SK-N-SH treated with all-trans-retinoic acid at 6 μM for 48 hours (cell line): ENCODE measurements around the gene ECI1.

Experiments used
- ATAC-seq: fragments of 200-7000 bp; cut with Tn5 transposase; 3 replicates; pipeline ENCODE4 v1.9.1; 2020; ENCODE audit warnings: mild to moderate bottlenecking, moderate library complexity
- ARNTL ChIP-seq: fragments of 450-650 bp; formaldehyde crosslinking; IDR thresholded peaks from 2 replicates; pipeline ENCODE4 v1.5.0; 2020; ENCODE audit warnings: low read depth, mild to moderate bottlenecking, moderate library complexity, borderline replicate concordance
- BACH2 ChIP-seq: fragments of 250-450 bp; sonication (Bioruptor Pico); IDR thresholded peaks from 2 replicates; pipeline ENCODE4 v1.9.0; 2021; ENCODE audit warnings: mild to moderate bottlenecking, borderline replicate concordance
- CREB5 ChIP-seq: fragments of 250-450 bp; sonication (Bioruptor Pico); IDR thresholded peaks from 2 replicates; pipeline ENCODE4 v1.5.1; 2020; ENCODE audit warnings: low read depth, mild to moderate bottlenecking, moderate library complexity
- CSDC2 ChIP-seq: fragments of 250-450 bp; sonication (Bioruptor Pico); IDR thresholded peaks from 2 replicates; pipeline ENCODE4 v1.5.0; 2020; ENCODE audit warnings: mild to moderate bottlenecking, moderate library complexity
- ESRRG ChIP-seq: fragments of 250-450 bp; sonication (Bioruptor Pico); IDR thresholded peaks from 2 replicates; pipeline ENCODE4 v1.6.1; 2021; ENCODE audit warnings: mild to moderate bottlenecking
- GLIS3 ChIP-seq: fragments of 250-450 bp; sonication (Bioruptor Pico); IDR thresholded peaks from 2 replicates; pipeline ENCODE4 v1.5.0; 2020; ENCODE audit warnings: mild to moderate bottlenecking, moderate library complexity
- ISL1 ChIP-seq: fragments of 250-450 bp; sonication (Bioruptor Pico); IDR thresholded peaks from 2 replicates; pipeline ENCODE4 v2.1.2; 2022; ENCODE audit warnings: mild to moderate bottlenecking, moderate library complexity
- PPARA ChIP-seq: fragments of 250-450 bp; sonication (Bioruptor Pico); IDR thresholded peaks from 2 replicates; pipeline ENCODE4 v1.5.0; 2020; ENCODE audit warnings: mild to moderate bottlenecking, borderline replicate concordance
- RARB ChIP-seq: fragments of 250-450 bp; sonication (Bioruptor Pico); IDR thresholded peaks from 2 replicates; pipeline ENCODE4 v1.8.0; 2021; ENCODE audit warnings: mild to moderate bottlenecking, moderate library complexity
- SNAI2 ChIP-seq: fragments of 250-450 bp; sonication (Bioruptor Pico); IDR thresholded peaks from 2 replicates; pipeline ENCODE4 v1.5.0; 2020; ENCODE audit warnings: mild to moderate bottlenecking, moderate library complexity
- TCF4 ChIP-seq: fragments of 250-450 bp; sonication (Bioruptor Pico); IDR thresholded peaks from 2 replicates; pipeline ENCODE4 v1.8.0; 2021; ENCODE audit warnings: mild to moderate bottlenecking, moderate library complexity, borderline replicate concordance
- TOX ChIP-seq: fragments of 250-450 bp; sonication (Bioruptor Pico); IDR thresholded peaks from 2 replicates; pipeline ENCODE4 v1.8.0; 2021; ENCODE audit warnings: mild to moderate bottlenecking, moderate library complexity, borderline replicate concordance
- ZC3H10 ChIP-seq: fragments of 250-450 bp; sonication (Bioruptor Pico); IDR thresholded peaks from 2 replicates; pipeline ENCODE4 v1.5.1; 2021; ENCODE audit warnings: mild to moderate bottlenecking, moderate library complexity
- ZFP30 ChIP-seq: fragments of 450-650 bp; formaldehyde crosslinking; IDR thresholded peaks from 2 replicates; pipeline ENCODE4 v1.5.0; 2022; ENCODE audit warnings: mild to moderate bottlenecking, moderate library complexity
- ZNF565 ChIP-seq: fragments of 450-650 bp; formaldehyde crosslinking; conservative IDR thresholded peaks from 2 replicates; pipeline ENCODE4 v1.5.0; 2020; ENCODE audit warnings: low read depth, mild to moderate bottlenecking, moderate library complexity
- ZNF70 ChIP-seq: fragments of 450-650 bp; formaldehyde crosslinking; IDR thresholded peaks from 2 replicates; pipeline ENCODE4 v1.5.0; 2020; ENCODE audit warnings: mild to moderate bottlenecking, moderate library complexity
- ZNF8 ChIP-seq: fragments of 450-650 bp; formaldehyde crosslinking; IDR thresholded peaks from 2 replicates; pipeline ENCODE4 v1.5.0; 2020; ENCODE audit warnings: mild to moderate bottlenecking, moderate library complexity
- TF ChIP-seq, protein P1 (sequence below): fragments of 250-450 bp; sonication (Bioruptor Pico); IDR thresholded peaks from 2 replicates; pipeline ENCODE4 v1.5.0; 2020; ENCODE audit warnings: mild to moderate bottlenecking, moderate library complexity
- TF ChIP-seq, protein P2 (sequence below): fragments of 250-450 bp; sonication (Bioruptor Pico); IDR thresholded peaks from 2 replicates; pipeline ENCODE4 v1.8.0; 2020; ENCODE audit warnings: mild to moderate bottlenecking, moderate library complexity, borderline replicate concordance
- TF ChIP-seq, protein P3 (sequence below): fragments of 250-450 bp; sonication (Bioruptor Pico); IDR thresholded peaks from 2 replicates; pipeline ENCODE4 v1.8.0; 2021; ENCODE audit warnings: low read depth, mild to moderate bottlenecking, moderate library complexity, borderline replicate concordance

The ECI1 gene

DNA sequence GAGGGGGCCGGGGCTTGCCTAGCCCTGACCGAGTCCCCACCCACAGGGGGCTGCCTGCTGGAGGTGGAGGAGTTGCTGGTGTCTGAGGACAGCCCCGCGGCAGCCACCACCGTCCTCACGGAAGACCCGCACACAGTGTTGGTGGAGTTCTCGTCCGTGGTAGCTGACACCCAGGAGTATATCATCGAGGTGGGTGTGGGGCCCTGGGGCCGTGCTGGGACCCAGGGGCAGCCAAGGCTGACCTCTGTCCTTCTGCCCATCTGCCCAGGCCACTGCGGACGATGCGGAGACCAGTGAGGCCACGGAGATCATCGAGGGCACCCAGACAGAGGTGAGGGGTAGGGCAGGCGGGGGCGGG lies 16.6 kb downstream of the ECI1 start:
- TF ChIP-seq PPARA (no peak), ZC3H10 (CRISPR knock-in tag) (no peak), CREB5 (no peak), TOX (CRISPR knock-in tag) (no peak), ZFP30 (no peak)

GRCh38 chr16:2233872-2234812 lies 17.2 kb downstream of the ECI1 start:
- ATAC-seq: peak; percentile 4; the same call in 1 of the 3 replicates
- TF ChIP-seq PPARA (no peak), BACH2 (no peak), ZNF8 (CRISPR knock-in tag) (no peak), TCF4 (CRISPR knock-in tag) (no peak), ZC3H10 (CRISPR knock-in tag) (no peak), TOX (CRISPR knock-in tag) (no peak), ISL1 (CRISPR knock-in tag) (no peak)
- TF ChIP-seq, protein P1, sequence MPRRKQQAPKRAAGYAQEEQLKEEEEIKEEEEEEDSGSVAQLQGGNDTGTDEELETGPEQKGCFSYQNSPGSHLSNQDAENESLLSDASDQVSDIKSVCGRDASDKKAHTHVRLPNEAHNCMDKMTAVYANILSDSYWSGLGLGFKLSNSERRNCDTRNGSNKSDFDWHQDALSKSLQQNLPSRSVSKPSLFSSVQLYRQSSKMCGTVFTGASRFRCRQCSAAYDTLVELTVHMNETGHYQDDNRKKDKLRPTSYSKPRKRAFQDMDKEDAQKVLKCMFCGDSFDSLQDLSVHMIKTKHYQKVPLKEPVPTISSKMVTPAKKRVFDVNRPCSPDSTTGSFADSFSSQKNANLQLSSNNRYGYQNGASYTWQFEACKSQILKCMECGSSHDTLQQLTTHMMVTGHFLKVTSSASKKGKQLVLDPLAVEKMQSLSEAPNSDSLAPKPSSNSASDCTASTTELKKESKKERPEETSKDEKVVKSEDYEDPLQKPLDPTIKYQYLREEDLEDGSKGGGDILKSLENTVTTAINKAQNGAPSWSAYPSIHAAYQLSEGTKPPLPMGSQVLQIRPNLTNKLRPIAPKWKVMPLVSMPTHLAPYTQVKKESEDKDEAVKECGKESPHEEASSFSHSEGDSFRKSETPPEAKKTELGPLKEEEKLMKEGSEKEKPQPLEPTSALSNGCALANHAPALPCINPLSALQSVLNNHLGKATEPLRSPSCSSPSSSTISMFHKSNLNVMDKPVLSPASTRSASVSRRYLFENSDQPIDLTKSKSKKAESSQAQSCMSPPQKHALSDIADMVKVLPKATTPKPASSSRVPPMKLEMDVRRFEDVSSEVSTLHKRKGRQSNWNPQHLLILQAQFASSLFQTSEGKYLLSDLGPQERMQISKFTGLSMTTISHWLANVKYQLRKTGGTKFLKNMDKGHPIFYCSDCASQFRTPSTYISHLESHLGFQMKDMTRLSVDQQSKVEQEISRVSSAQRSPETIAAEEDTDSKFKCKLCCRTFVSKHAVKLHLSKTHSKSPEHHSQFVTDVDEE (CRISPR knock-in tag): no peak

More for the DNA sequence above, 16.6 kb downstream of the ECI1 start:
- no peak for ATAC-seq

GRCh38 chr16:2233046-2233775 lies 18.2 kb downstream of the ECI1 start:
- TF ChIP-seq GLIS3 (CRISPR knock-in tag) (no peak), ARNTL (CRISPR knock-in tag) (no peak), CSDC2 (CRISPR knock-in tag) (no peak), CREB5 (no peak), RARB (CRISPR knock-in tag) (no peak), ZFP30 (no peak), TCF4 (CRISPR knock-in tag) (no peak), TOX (CRISPR knock-in tag) (no peak), ESRRG (CRISPR knock-in tag) (no peak), ZNF565 (CRISPR knock-in tag) (no peak), SNAI2 (CRISPR knock-in tag) (no peak), ZC3H10 (CRISPR knock-in tag) (no peak), ZNF70 (CRISPR knock-in tag) (no peak)
- TF ChIP-seq, protein P2, sequence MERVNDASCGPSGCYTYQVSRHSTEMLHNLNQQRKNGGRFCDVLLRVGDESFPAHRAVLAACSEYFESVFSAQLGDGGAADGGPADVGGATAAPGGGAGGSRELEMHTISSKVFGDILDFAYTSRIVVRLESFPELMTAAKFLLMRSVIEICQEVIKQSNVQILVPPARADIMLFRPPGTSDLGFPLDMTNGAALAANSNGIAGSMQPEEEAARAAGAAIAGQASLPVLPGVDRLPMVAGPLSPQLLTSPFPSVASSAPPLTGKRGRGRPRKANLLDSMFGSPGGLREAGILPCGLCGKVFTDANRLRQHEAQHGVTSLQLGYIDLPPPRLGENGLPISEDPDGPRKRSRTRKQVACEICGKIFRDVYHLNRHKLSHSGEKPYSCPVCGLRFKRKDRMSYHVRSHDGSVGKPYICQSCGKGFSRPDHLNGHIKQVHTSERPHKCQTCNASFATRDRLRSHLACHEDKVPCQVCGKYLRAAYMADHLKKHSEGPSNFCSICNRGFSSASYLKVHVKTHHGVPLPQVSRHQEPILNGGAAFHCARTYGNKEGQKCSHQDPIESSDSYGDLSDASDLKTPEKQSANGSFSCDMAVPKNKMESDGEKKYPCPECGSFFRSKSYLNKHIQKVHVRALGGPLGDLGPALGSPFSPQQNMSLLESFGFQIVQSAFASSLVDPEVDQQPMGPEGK (CRISPR knock-in tag): no peak
- TF ChIP-seq, protein P3, sequence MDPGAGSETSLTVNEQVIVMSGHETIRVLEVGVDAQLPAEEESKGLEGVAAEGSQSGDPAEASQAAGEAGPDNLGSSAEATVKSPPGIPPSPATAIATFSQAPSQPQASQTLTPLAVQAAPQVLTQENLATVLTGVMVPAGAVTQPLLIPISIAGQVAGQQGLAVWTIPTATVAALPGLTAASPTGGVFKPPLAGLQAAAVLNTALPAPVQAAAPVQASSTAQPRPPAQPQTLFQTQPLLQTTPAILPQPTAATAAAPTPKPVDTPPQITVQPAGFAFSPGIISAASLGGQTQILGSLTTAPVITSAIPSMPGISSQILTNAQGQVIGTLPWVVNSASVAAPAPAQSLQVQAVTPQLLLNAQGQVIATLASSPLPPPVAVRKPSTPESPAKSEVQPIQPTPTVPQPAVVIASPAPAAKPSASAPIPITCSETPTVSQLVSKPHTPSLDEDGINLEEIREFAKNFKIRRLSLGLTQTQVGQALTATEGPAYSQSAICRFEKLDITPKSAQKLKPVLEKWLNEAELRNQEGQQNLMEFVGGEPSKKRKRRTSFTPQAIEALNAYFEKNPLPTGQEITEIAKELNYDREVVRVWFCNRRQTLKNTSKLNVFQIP (CRISPR knock-in tag): no peak
- TF ChIP-seq, protein P1 (CRISPR knock-in tag): no peak
- no peak for ATAC-seq
